C4-2B (cell line): ENCODE results near the gene PDLIM7.

Experiments used
- H3K27ac ChIP-seq: fragments of 450-650 bp; 2 replicates; pipeline ENCODE4 v1.5.1; 2017
- CTCF ChIP-seq: fragments of 450-650 bp; conservative IDR thresholded peaks from 2 replicates; pipeline ENCODE4 v1.5.1; 2017; ENCODE audit warnings: mild to moderate bottlenecking
- ZFX ChIP-seq: fragments of 450-650 bp; IDR thresholded peaks from 2 replicates; pipeline ENCODE4 v1.6.1; 2017

Gene PDLIM7

DNA sequence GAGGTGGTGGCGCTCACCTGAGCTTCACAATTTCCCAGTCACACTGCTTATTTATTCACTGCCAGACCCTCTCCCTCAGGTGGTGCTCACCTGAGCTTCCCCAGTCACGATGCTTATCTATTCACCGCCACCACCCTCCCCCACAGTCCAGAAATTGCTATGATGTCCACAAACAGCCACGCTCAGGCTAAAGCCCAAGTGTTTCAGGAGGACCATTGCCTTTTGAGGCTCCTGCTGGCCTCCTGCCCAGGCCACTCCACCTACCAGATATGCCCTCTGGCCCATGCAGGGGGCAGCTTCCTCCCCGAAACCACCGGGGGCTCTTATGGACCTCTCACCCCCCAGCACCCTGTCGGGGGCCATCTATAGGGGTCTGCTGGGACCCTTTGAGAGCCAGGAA lies 4.6 kb downstream of the PDLIM7 start:
- H3K27ac ChIP-seq: no peak overlapping the region
- TF ChIP-seq CTCF (no peak), ZFX (no peak)

DNA sequence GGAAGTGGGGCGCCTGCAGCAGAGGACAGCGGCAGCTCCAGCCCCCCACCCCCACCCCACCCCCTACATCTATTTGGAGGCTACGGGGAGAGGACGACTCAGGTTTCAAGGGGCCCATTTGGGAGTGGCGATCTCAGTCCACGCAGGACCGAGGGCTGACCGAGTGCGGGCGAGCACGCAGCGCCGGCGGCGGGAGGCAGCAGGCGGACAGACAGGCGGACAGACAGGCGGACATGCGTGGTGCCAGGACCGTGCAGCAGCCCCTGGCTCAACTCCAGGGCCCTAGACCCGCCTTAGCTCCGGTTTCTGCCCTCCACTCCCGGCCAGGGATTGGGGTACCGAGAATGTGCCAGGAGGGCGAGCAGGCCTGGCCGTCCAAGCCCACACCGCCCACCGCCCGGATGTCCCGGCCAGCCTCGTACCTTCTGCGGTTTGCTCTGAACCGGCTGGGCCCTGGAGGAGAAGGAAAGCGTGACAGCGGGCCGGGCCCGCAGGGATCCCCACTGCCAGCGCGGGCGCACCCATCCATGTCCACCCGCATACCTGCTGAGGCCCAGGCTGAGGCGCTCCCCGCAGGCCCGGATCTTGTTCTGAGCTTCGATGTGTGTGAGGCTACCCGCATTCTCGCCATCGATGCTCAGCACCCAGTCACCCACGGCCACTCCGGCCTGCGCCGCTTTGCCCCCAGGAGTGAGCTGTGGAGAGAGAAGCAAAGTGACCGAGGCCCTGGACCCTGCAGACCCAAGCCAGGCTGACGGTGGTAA lies 5.2 kb downstream of the PDLIM7 start:
- no peak overlapping the region for H3K27ac ChIP-seq
- TF ChIP-seq ZFX (no peak), CTCF (no peak)

GRCh38 chr5:177491429-177491945 lies 5.9 kb downstream of the PDLIM7 start:
- no peak overlapping the region for H3K27ac ChIP-seq
- no peak for TF ChIP-seq ZFX
- TF ChIP-seq CTCF: peak; percentile 93

GRCh38 chr5:177490992-177491391 lies 6.4 kb downstream of the PDLIM7 start:
- TF ChIP-seq ZFX (no peak), CTCF (no peak)
- no peak overlapping the region for H3K27ac ChIP-seq

DNA sequence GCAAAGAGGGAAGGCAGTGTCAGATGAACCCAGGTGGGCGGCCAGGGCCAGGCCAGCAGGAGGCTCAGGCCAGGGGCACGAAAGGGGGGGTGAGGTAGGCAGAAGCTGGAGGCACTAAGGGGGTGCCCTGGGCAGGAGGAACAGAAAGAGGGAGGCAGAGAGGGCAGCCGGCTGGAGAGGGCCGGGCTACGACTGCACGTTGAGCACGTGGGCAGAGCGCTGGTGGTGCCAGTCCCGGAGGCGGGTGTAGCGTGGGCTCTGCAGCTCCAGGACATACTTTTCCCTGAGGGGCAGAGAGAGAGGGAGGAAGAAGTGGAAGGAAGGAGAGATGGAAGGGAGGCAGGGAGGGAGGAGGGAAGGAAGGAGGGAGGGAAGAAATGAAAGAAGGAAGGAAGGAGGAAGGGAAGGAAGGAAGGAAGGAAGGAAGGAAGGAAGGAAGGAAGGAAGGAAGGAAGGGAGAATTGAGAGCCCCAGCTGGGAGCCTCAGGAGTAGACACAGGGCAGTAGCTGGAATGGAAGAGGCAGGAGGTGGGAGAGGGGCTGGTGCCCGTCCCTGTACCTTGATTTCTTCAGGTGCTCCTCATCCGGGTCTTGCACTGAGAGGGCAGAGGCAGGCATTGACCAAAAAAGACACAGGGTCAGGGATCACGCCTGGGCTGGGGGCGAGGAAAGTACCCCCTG lies 7.0 kb downstream of the PDLIM7 start:
- TF ChIP-seq ZFX: no peak
- H3K27ac ChIP-seq: no peak overlapping the region

GRCh38 chr5:177489119-177489716 lies 8.2 kb downstream of the PDLIM7 start:
- TF ChIP-seq CTCF (no peak), ZFX (no peak)
- H3K27ac ChIP-seq: no peak overlapping the region

DNA sequence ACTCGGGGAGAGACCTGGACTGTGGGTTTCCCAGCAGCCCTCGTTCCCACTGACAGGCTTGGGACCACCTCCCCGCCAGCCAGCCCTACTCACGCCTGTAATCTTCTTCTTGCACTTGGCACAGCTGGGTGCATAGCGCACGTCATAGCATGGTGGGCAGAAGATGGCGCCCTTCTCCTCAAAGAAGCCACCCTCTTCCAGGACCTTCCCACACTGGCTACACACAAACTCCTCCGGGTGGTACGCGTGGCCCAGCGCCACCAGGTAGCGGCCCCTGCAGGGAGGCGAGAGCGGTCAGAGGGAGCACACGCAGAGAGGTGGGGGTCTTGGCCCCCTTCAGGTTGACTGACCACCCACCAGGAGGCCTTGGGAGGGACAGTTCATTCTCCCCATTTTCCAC lies 9.4 kb downstream of the PDLIM7 start:
- no peak overlapping the region for H3K27ac ChIP-seq
- no peak for TF ChIP-seq ZFX
- no peak for TF ChIP-seq CTCF
